Caco-2 (cell line): ENCODE data around the gene HCAR1. TPM values are rescaled to one million over a fixed set of nuclear protein-coding genes. Genes with fewer than 3 reads are reported as not detected.

ENCODE experiments used
- BruUV-seq: library from RNA; stranded (reverse); fragments of 400-500 nt; replicated peaks from 2 replicates; lab custom pipeline; 2021; lab: Mats Ljungman, UMichigan
- CTCF ChIA-PET: fragments of 300-600 bp; sonication (Branson Sonifier 250); formaldehyde crosslinking; loops from one replicate; lab custom pipeline; 2022; ENCODE audit warnings: antibody characterized with exemption; lab: Charles Lee
- POLR2A ChIA-PET: fragments of 300-600 bp; sonication (Branson Sonifier 250); formaldehyde crosslinking; loops from one replicate; lab custom pipeline; 2022; ENCODE audit warnings: antibody characterized with exemption; lab: Charles Lee
- DNase-seq, 2 experiments: peaks; one replicate each; pipeline versions ENCODE4 v3.0.0 to v3.0.0-alpha.2; 2020 to 2022
- H3K27me3 ChIP-seq: replicated peaks from 2 replicates; pipeline ENCODE4 v1.6.0; 2011; ENCODE audit warnings: low read length; ENCODE audit not compliant: control insufficient read depth, insufficient read depth
- H3K36me3 ChIP-seq: 2 replicates; pipeline ENCODE4 v1.5.1; 2011; ENCODE audit warnings: low read length; ENCODE audit not compliant: control insufficient read depth, insufficient read depth
- H3K4me1 ChIP-seq: fragments of 250-450 bp; sonication (Bioruptor Pico); 2 replicates; pipeline ENCODE4 v1.5.1; 2020; ENCODE audit warnings: mild to moderate bottlenecking
- H3K4me3 ChIP-seq: 2 replicates; pipeline ENCODE4 v1.5.1; 2011; ENCODE audit warnings: low read depth, mild to moderate bottlenecking, control low read depth, low read length
- H3K9me3 ChIP-seq: fragments of 250-450 bp; sonication (Bioruptor Pico); 2 replicates; pipeline ENCODE4 v1.5.1; 2020; ENCODE audit warnings: mild to moderate bottlenecking, moderate library complexity
- H3K27ac Mint-ChIP-seq: one replicate; pipeline ENCODE4 v1.8.0; 2022; ENCODE audit warnings: mixed read lengths; ENCODE audit not compliant: unreplicated experiment
- H3K27me3 Mint-ChIP-seq: one replicate; pipeline ENCODE4 v1.8.0; 2022; ENCODE audit warnings: mixed read lengths; ENCODE audit not compliant: insufficient read depth, unreplicated experiment
- H3K36me3 Mint-ChIP-seq: one replicate; pipeline ENCODE4 v1.8.0; 2022; ENCODE audit warnings: mild to moderate bottlenecking, mixed read lengths; ENCODE audit not compliant: insufficient read depth, unreplicated experiment
- H3K4me1 Mint-ChIP-seq: one replicate; pipeline ENCODE4 v1.8.0; 2022; ENCODE audit warnings: low read depth, mixed read lengths; ENCODE audit not compliant: unreplicated experiment
- H3K4me3 Mint-ChIP-seq: one replicate; pipeline ENCODE4 v1.8.0; 2022; ENCODE audit warnings: mild to moderate bottlenecking, moderate library complexity, mixed read lengths; ENCODE audit not compliant: unreplicated experiment
- H3K9me3 Mint-ChIP-seq: one replicate; pipeline ENCODE4 v1.8.0; 2022; ENCODE audit warnings: mixed read lengths; ENCODE audit not compliant: unreplicated experiment
- CTCF ChIP-seq, 2 experiments: fragments of 200-600 bp in 1 of 2; IDR thresholded peaks; 1 replicate in 1 of 2; 2 replicates in 1 of 2; pipeline versions ENCODE4 v1.5.1 to v1.8.0; 2011 to 2022; ENCODE audit warnings: antibody characterized with exemption in 1 of 2, control low read depth in 1 of 2, inconsistent platforms in 1 of 2, low read depth in 1 of 2, low read length in 1 of 2, mild to moderate bottlenecking in 1 of 2, moderate library complexity in 1 of 2; ENCODE audit not compliant: insufficient read depth in 1 of 2, severe bottlenecking in 1 of 2, unreplicated experiment in 1 of 2
- intact Hi-C: fragments of 100-400 bp; cut with micrococcal nuclease; formaldehyde crosslinking; loops from one replicate; pipeline ENCODE4 v1.10.0; 2022; ENCODE audit not compliant: unreplicated experiment
- total RNA-seq: library from RNA; stranded (reverse); gene quantifications from 2 replicates; pipeline ENCODE4 v1.2.3, GENCODE V29; 2022

Gene HCAR1
- total RNA-seq, 1 experiment from 2014 or later = 3.7 TPM

GRCh38 chr12:122749569-122750332 lies 19.1 kb upstream of the HCAR1 start:
- H3K36me3 ChIP-seq = no peaks in the 10 kb centered on the region
- intact Hi-C loops = loop anchor here (5.0 kb wide), 1 partner anchor 72 kb away; no protein-coding TSS in a partner anchor
- Mint-ChIP-seq H3K36me3 (peaks cover 20% of the 10 kb centered on the region), H3K4me1 (peaks cover 37% of the 10 kb centered on the region), H3K27me3 (no peaks in the 10 kb centered on the region), H3K27ac (peak overlapping the region; percentile 93), H3K9me3 (no peaks in the 10 kb centered on the region), H3K4me3 (peak overlapping the region; percentile 66)
- no peaks in the 10 kb centered on the region for H3K27me3 ChIP-seq
- TSS peak; percentile 48 for BruUV-seq
- H3K4me1 ChIP-seq = peaks cover 31% of the 10 kb centered on the region
- TF ChIP-seq CTCF (IDR thresholded peaks at IDR 0.05; ENCODE audit: insufficient read depth in 1 of 2, low read depth in 1 of 2, low read length in 1 of 2, severe bottlenecking in 1 of 2, unreplicated experiment in 1 of 2) = no peak
- POLR2A ChIA-PET = no interaction called here
- no peak overlapping the region for H3K4me3 ChIP-seq
- CTCF ChIA-PET = interaction anchor here (1.3 kb wide), 1 partner anchor 112 kb away, joined by 10 read pairs; no protein-coding TSS in a partner anchor
- DNase-seq = peak; percentile 56 to 72
- H3K9me3 ChIP-seq = no peaks in the 10 kb centered on the region

- H3K27ac Mint-ChIP-seq = no peak overlapping the region
- peaks cover 29% of the 10 kb centered on the region for H3K4me1 Mint-ChIP-seq
- DNase-seq = no peak
Observed at GRCh38 chr12:122747224-122748135, 16.8 kb upstream of the HCAR1 start.

More at GRCh38 chr12:122747224-122748135, 16.8 kb upstream of the HCAR1 start:
- BruUV-seq = no TSS peak
- Mint-ChIP-seq H3K4me3 (no peak overlapping the region), H3K9me3 (no peaks in the 10 kb centered on the region), H3K36me3 (peaks cover 6% of the 10 kb centered on the region), H3K27me3 (no peaks in the 10 kb centered on the region)
- intact Hi-C loops = no loop called here
- Histone ChIP-seq H3K36me3 (no peaks in the 10 kb centered on the region), H3K4me3 (no peak overlapping the region), H3K27me3 (no peaks in the 10 kb centered on the region), H3K4me1 (peaks cover 23% of the 10 kb centered on the region), H3K9me3 (no peaks in the 10 kb centered on the region; the same call in 1 of the 2 replicates)
- no peak for TF ChIP-seq CTCF (IDR thresholded peaks at IDR 0.05; ENCODE audit: insufficient read depth in 1 of 2, low read depth in 1 of 2, low read length in 1 of 2, severe bottlenecking in 1 of 2, unreplicated experiment in 1 of 2)
- ChIA-PET POLR2A (no interaction called here), CTCF (interaction anchor here (0.6 kb wide), 1 partner anchor 753 kb away, joined by 3 read pairs; no protein-coding TSS in a partner anchor)
